ENCODE measurements around the gene SEMA3F. TPM values are rescaled to one million over a fixed set of nuclear protein-coding genes. Genes with fewer than 3 reads are reported as not detected.

SEMA3F gene
- total RNA-seq, 1 donor from 2014 or later = 23.3 TPM

DNA sequence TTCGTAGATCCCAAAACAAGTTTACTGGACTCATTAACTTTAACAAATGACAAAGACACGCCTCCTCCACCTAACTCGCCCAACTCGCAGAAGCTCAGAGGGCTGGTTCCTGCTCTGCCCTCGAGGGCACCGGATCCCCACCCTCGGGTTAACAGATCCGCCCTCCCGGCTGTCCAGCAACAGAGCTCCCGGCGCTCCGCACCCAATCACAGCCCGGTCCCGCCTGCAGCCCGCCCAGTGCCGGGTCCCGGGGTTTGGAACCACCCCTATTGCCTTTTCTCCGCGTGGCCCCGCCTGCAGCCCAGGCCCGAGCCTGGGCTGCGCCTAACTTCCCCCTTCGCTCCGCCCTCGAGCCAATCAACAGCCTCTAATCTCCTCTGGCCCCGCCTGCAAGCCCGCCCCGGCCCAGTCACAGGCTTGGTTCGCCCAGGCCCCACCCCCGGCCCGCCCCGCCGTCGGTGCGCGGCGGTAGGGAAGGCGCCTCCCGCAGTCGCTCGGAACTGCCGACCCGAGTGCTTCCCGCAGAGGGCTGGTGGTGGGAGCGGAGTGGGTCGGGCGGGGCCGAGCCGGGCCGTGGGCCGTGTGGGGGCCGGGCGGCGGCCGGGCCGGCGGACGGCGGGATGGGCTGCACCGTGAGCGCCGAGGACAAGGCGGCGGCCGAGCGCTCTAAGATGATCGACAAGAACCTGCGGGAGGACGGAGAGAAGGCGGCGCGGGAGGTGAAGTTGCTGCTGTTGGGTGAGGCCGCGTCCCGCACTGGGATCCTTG, 80.8 kb downstream of the SEMA3F start, which contains the start of gene GNAI2:
TSS of gene GNAI2 (plus strand) at position 489 of the 768 bp plus-strand sequence. CDS start at position 621, 132 bp downstream.
- DNase-seq = peak; percentile 98

GRCh38 chr3:50236484-50237132, 81.5 kb downstream of the SEMA3F start:
- no peak for DNase-seq

DNA sequence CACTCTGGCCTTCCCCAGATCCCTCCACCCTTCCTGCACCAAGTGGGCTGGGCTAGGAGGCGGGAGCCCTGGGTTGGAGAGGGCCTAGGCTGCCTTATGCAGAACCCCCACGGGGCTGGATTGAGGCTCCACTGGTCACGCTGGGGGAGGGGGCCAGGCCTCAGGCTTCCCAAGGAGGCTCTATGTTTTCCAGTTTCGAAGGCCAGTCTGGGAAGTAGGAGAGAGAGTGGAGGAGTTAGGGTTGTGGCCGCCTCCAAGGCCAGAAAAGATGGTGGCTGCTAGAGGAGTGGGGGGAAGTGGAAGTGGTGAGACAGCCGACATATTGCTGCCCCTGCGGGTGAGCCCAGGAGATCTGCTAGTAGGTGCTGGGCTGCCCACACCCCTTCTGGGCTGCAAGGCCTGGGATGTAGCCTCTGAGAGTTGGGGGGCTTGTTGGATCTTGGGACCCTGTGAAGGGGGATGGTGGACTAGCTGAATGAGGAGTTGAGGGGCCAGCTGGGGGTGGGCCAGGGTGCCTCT, 82.1 kb downstream of the SEMA3F start:
- DNase-seq = no peak

DNA sequence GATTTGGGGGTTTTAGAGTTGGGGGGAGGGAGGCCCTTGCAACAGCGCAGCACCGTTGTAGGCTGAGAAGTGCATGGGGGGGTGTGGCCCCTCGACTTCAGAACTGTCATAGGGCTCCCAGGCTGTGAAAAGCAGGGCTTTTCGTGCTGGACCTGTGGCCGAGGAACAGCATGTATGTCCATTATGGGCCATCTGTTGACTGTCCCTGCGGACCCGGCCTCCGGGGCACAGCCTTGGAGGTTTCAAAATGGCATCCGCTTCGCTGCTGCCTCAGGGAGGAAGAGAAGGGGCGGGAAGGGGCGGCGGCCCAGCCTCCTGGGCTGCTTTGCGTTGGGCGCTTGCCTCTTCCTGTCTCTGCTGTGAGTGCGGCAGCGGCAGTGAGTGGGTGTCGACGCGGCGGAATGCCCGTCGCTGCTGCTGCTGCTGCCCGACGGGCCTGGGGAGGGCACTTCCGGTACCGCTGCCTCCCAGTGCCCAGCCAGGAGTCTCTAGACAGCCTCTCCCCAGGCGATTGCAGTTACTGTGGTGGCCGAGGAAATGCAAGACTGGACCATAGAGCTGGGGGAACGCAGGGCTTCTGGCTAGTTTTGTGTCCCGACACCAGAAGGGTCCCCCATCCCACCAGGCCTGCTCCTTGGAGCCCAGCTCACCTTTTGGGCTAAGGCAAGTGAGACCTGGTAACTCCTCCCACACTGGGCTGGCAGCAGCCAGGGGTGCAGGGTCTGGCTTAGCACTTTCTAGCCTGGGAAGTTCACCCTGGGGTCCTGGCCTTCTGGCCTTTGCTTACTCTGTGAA, 82.8 kb downstream of the SEMA3F start:
- DNase-seq = peak; percentile 70

DNA sequence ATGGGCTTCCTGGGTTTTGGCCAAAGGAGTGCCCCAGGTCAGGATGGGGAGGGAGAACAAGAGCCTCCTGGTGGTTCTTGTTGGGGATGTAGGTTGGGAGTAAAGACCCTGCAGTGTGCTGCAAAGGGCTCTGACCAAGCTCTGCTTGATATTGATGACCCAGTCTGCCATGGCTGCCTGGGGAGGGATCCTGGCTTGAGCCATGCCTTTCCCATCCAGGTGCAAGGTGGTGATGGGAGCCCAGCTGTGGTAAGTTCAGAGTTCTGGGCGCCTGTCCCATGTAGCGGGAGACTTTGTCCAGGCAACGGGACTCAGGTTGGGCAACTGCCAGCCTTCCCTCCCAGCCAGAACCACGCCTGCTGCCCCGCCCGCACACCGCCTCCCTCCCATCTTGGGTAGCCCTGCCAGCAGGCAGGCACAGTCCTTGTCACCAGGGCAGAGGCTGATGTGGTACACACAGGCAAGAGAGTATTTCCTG, 83.5 kb downstream of the SEMA3F start:
- DNase-seq = no peak

Small RNAs within 50 kb of the gene (small RNA-seq; reads per million reads assigned to genes)
- gene MIR566 (ENCODE audit: low replicate concordance) = not detected
- gene MIR5787 (ENCODE audit: low replicate concordance) = not detected

Other genes with a start within 250 kb of the SEMA3F start
- 3.1 TPM for gene MON1A, start 225.5 kb upstream of the SEMA3F start, total RNA-seq
- gene RBM6, start 215.2 kb upstream of the SEMA3F start, total RNA-seq = 110 TPM
- gene RBM5, start 66.4 kb upstream of the SEMA3F start, total RNA-seq = 247 TPM
- gene GNAT1, start 36.3 kb downstream of the SEMA3F start, total RNA-seq = 0.20 TPM
- 0.79 TPM for gene SLC38A3, start 49.9 kb downstream of the SEMA3F start, total RNA-seq
- 102 TPM for gene GNAI2, start 80.9 kb downstream of the SEMA3F start, total RNA-seq
- 21.8 TPM for gene SEMA3B, start 113.8 kb downstream of the SEMA3F start, total RNA-seq
- 2.7 TPM for gene LSMEM2, start 123.8 kb downstream of the SEMA3F start, total RNA-seq
- 32.7 TPM for gene IFRD2, start 137.1 kb downstream of the SEMA3F start, total RNA-seq
- 2.7 TPM for gene HYAL3, start 144.1 kb downstream of the SEMA3F start, total RNA-seq
- 2.2 TPM for gene NAA80, start 144.1 kb downstream of the SEMA3F start, total RNA-seq
- gene HYAL1, start 148.2 kb downstream of the SEMA3F start, total RNA-seq = 1.1 TPM
- 28.6 TPM for gene HYAL2, start 167.4 kb downstream of the SEMA3F start, total RNA-seq
- gene TUSC2, start 172.9 kb downstream of the SEMA3F start, total RNA-seq = 5.8 TPM
- 28.6 TPM for gene RASSF1, start 185.5 kb downstream of the SEMA3F start, total RNA-seq
- gene ZMYND10, start 190.4 kb downstream of the SEMA3F start, total RNA-seq = 0.89 TPM
- 13.6 TPM for gene NPRL2, start 195.5 kb downstream of the SEMA3F start, total RNA-seq
- 12.2 TPM for gene CYB561D2, start 195.5 kb downstream of the SEMA3F start, total RNA-seq
- 18.9 TPM for gene TMEM115, start 204.2 kb downstream of the SEMA3F start, total RNA-seq